Body of pancreas (tissue), 4 donors: ENCODE results near the gene CTSD. TPM values are rescaled to one million over a fixed set of nuclear protein-coding genes. Genes with fewer than 3 reads are reported as not detected.

ENCODE experiments used
- ATAC-seq: fragments of 150-250 bp; one replicate; pipeline ENCODE4 v1.9.1; 2016
- DNase-seq, 4 donors: peaks; one replicate each; pipeline ENCODE4 v3.0.0-alpha.2; 2019
- H3K27ac ChIP-seq, 4 donors: fragments of 200-600 bp; sonication (generic); 1 replicate in 3 of 4; 2 replicates in 1 of 4; pipeline versions ENCODE4 v1.5.1 to v1.6.1; 2016 to 2019; ENCODE audit warnings: mild to moderate bottlenecking in 1 of 4, mixed read lengths in 1 of 4, moderate library complexity in 1 of 4
- H3K27me3 ChIP-seq, 2 donors: fragments of 200-600 bp; sonication (generic); one replicate each; pipeline ENCODE4 v1.6.0; 2016; ENCODE audit warnings: mild to moderate bottlenecking in 1 of 2
- H3K36me3 ChIP-seq, 2 donors: fragments of 200-600 bp; sonication (generic); replicated peaks in 1 of 2; 2 replicates each; pipeline ENCODE4 v1.5.1; 2016; ENCODE audit warnings: low read depth in 2 of 2; ENCODE audit not compliant: insufficient read depth in 1 of 2
- H3K4me1 ChIP-seq: fragments of 200-600 bp; sonication (generic); one replicate; pipeline ENCODE4 v1.6.0; 2016
- H3K4me3 ChIP-seq, 2 donors: fragments of 200-600 bp; sonication (generic); 1 replicate in 1 of 2; 2 replicates in 1 of 2; pipeline ENCODE4 v1.5.1; 2016 to 2019
- H3K9me3 ChIP-seq, 3 donors: fragments of 200-600 bp; sonication (generic); 1 replicate in 2 of 3; 2 replicates in 1 of 3; pipeline ENCODE4 v1.5.1; 2016
- POLR2A ChIP-seq, 3 donors: fragments of 450-650 bp; IDR thresholded peaks; one replicate each; pipeline ENCODE4 v1.6.1; 2016; ENCODE audit warnings: antibody characterized with exemption in 3 of 3, mild to moderate bottlenecking in 2 of 3
- WGBS, 2 donors: methylation state at CpG; one replicate each; pipeline ENCODE4 v1.1.5; 2017; 5-methylcytosine and 5-hydroxymethylcytosine counted together
- intact Hi-C: fragments of 100-400 bp; cut with DNase I; formaldehyde crosslinking; loops from one replicate; pipeline ENCODE4 v1.15.1; 2023
- total RNA-seq, 2 donors: library from RNA; depleted of rRNA; stranded (reverse); fragments of >200 nt; gene quantifications; one replicate each; pipeline ENCODE4 v1.1.0, GENCODE V29; 2016
- TF ChIP-seq, protein P1 (sequence below), 7 experiments: fragments of 450-650 bp in 4 of 7; fragments of 200-600 bp in 3 of 7; sonication (generic) in 3 of 7; IDR thresholded peaks; one replicate each; pipeline ENCODE4 v1.5.1; 2016 to 2019; ENCODE audit warnings: antibody characterized with exemption in 7 of 7

CTSD gene
- total RNA-seq, 2 donors from 2014 or later = 214 to 255 TPM

DNA sequence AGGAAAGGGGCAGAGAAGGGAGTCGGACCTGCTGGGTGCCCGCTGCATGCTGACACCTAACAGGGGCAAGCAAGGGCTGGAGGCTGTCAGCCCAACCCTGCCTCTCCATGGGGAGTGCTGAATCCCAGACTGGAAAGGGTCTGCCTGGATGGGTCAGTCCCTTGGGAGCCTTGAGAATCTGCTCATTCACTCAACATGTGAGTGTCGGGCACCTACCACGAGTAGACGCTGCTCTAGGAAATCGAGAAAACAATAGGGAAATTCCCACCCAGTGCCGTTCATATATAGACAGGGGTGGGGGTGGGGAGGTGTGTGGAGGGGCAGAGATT is 4.4 kb upstream of the CTSD start:
- no peaks in the 10 kb centered on the region for H3K27me3 ChIP-seq
- DNase-seq (no peak), ATAC-seq (no peak)
- no peak for TF ChIP-seq POLR2A (IDR thresholded peaks at IDR 0.05)
- TF ChIP-seq, protein P1, sequence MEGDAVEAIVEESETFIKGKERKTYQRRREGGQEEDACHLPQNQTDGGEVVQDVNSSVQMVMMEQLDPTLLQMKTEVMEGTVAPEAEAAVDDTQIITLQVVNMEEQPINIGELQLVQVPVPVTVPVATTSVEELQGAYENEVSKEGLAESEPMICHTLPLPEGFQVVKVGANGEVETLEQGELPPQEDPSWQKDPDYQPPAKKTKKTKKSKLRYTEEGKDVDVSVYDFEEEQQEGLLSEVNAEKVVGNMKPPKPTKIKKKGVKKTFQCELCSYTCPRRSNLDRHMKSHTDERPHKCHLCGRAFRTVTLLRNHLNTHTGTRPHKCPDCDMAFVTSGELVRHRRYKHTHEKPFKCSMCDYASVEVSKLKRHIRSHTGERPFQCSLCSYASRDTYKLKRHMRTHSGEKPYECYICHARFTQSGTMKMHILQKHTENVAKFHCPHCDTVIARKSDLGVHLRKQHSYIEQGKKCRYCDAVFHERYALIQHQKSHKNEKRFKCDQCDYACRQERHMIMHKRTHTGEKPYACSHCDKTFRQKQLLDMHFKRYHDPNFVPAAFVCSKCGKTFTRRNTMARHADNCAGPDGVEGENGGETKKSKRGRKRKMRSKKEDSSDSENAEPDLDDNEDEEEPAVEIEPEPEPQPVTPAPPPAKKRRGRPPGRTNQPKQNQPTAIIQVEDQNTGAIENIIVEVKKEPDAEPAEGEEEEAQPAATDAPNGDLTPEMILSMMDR (IDR thresholded peaks at IDR 0.05) = no peak
- H3K4me3 ChIP-seq = no peak overlapping the region
- H3K4me1 ChIP-seq = peaks cover 9% of the 10 kb centered on the region
- no peaks in the 10 kb centered on the region for H3K36me3 ChIP-seq
- intact Hi-C loops = loop anchor here (5.0 kb wide), 1 partner anchor 54 kb away; no protein-coding TSS in a partner anchor
- WGBS, 2 donors = 81 to 85% methylated on average over 6 to 7 of the region's 7 CpGs
- no peak overlapping the region for H3K27ac ChIP-seq
- H3K9me3 ChIP-seq = no peaks in the 10 kb centered on the region

DNA sequence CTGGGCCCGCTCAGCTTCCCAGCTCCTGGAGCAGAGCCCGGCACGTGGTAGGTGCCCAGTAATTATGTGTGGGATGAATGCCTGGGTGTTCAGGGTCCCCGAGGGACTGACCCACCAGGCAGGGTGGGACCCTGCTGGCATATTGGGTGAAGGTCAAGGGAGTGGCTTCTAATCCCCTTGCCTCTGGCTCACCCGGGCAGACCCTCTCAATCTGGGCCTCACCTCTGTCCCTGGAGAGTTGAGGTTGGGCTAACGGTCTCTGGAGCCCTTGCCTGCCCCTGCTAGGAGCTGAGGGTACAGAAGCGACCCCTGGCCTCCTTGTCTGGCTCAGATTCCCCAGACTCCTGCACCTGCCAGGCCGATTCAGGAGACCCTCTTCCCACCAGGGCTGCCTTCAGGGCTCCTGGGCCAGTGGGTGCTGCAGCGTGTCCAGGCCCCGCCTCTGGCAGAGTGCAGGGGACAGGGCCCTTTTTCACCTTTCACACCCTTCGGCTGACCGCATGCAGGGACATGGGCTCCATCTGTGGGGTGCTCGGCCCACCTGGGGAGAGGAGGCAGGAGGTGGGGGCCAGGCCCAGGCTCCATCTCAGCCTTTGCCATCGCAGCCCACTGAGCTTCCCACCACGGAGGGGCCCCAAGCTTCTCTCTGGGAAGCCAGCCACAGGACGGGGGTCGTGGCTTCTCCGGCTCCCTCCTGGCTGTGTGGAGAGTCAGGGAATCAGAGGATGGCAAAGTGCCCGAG is 3.8 kb upstream of the CTSD start:
- no peak overlapping the region for H3K4me3 ChIP-seq
- DNase-seq (peak; percentile 1 to 8 (median 5)), ATAC-seq (no peak)
- WGBS, 2 donors = 59 to 84% methylated on average over 5 to 19 of the region's 19 CpGs
- intact Hi-C loops = loop anchor here (5.0 kb wide), 1 partner anchor 55 kb away; no protein-coding TSS in a partner anchor
- no peaks in the 10 kb centered on the region for H3K36me3 ChIP-seq
- H3K9me3 ChIP-seq = no peaks in the 10 kb centered on the region
- no peak for TF ChIP-seq POLR2A (IDR thresholded peaks at IDR 0.05)
- TF ChIP-seq, protein P1 (IDR thresholded peaks at IDR 0.05) = no peak
- no peak overlapping the region for H3K27ac ChIP-seq
- H3K27me3 ChIP-seq = no peaks in the 10 kb centered on the region
- H3K4me1 ChIP-seq = peaks cover 11% of the 10 kb centered on the region

DNA sequence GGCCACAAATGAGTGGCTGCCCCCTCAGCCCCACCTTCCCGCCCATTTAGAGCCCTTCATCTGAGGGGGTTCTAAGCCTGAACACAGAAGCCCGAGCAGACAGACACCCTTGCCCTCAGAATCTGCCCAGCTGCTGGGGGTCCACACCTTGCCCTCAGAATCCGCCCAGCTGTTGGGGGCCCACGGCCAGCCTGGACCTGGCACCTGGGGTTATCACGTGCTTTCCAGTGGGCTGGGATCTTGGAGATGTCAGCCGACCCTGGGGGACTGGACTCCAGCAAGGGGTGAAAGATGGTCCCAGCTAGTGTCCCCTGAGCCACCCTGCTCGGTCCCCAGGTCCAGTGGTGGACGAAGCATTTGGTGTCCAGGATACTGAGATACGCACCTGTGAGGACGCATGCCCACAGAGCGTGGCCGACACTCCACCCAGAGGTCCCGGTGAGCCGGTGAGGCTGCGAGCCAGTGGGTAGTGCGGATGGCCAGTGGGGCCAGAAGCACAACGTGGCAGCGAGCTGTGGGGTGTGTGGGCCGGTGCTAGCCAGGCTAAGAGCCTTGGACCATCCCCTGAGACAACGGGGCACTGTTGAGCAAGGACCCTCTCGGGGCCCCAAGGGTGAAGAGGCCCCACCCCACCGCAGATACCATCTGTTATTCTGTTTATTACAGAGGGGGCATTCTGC is 3.1 kb upstream of the CTSD start:
- TF ChIP-seq POLR2A (IDR thresholded peaks at IDR 0.05) = no peak
- TF ChIP-seq, protein P1 (IDR thresholded peaks at IDR 0.05) = no peak
- no peaks in the 10 kb centered on the region for H3K27me3 ChIP-seq
- WGBS, 2 donors = 88 to 100% methylated on average over 9 to 22 of the region's 22 CpGs
- no peaks in the 10 kb centered on the region for H3K36me3 ChIP-seq
- H3K9me3 ChIP-seq = no peaks in the 10 kb centered on the region
- intact Hi-C loops = loop anchor here (5.0 kb wide), 1 partner anchor 55 kb away; no protein-coding TSS in a partner anchor
- no peak for ATAC-seq
- peaks cover 17% of the 10 kb centered on the region for H3K4me1 ChIP-seq
- no peak overlapping the region for H3K27ac ChIP-seq
- no peak overlapping the region for H3K4me3 ChIP-seq
- DNase-seq = peak in 3 of 4 donors; percentile 4 to 9 (median 9)

DNA sequence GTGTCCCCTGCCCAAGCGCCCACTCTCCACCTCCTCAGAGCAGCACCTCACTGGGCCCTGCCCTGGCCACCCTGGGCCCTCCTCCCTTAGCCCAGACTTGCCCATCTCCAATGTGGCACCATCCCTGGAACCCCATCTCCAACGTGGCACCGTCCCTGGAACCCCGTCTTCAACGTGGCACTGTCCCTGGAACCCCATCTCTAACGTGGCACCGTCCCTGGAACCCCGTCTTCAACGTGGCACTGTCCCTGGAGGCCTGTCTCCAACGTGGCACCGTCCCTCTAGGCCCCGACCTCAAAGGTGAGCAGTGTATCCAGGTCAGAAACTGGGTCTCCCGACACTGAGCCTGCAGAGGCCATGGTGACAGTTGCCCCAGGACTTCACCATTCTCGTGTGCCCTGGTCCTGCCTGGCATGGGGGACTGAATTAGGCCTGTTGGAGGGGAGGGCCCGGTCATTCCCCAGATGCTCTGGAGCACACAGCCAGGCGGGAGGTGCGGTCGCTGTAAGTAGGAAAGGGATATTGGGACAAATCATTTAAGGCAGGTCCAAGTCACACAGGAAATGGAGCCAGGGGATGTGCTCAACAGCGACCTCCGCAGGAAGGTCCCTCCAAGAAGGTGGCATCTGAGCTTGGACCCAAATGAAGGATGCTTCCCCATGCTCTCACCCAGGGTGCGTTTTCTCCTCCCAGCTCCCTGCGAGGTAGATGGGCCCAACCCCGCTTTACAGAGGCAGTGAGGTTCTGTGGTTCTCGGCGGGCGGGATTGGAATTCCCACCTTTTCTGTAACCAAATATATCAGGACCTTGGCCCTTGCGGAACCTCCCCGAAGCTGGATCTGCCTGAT is 2.4 kb upstream of the CTSD start:
- no peaks in the 10 kb centered on the region for H3K27me3 ChIP-seq
- ATAC-seq (no peak), DNase-seq (peak in 2 of 4 donors; percentile 5 to 7)
- TF ChIP-seq, protein P1 (IDR thresholded peaks at IDR 0.05) = no peak
- no peak for TF ChIP-seq POLR2A (IDR thresholded peaks at IDR 0.05)
- WGBS, 2 donors = 81 to 87% methylated on average over 23 to 28 of the region's 28 CpGs
- H3K9me3 ChIP-seq = no peaks in the 10 kb centered on the region
- intact Hi-C loops = loop anchor here (5.0 kb wide), 1 partner anchor 56 kb away; no protein-coding TSS in a partner anchor
- peaks cover 0 to under 1% of the 10 kb centered on the region in 2 donors for H3K36me3 ChIP-seq
- H3K4me1 ChIP-seq = peaks cover 24% of the 10 kb centered on the region
- H3K27ac ChIP-seq = no peak overlapping the region
- no peak overlapping the region for H3K4me3 ChIP-seq
